Panc1 (cell line): ENCODE data around the gene ARHGAP8. TPM values are rescaled to one million over a fixed set of nuclear protein-coding genes. Genes with fewer than 3 reads are reported as not detected.

Experiments used
- ATAC-seq: fragments of 200-7000 bp; cut with Tn5 transposase; 2 replicates; pipeline ENCODE4 v1.9.1; 2020; ENCODE audit warnings: mild to moderate bottlenecking, moderate library complexity
- BruUV-seq: library from RNA; stranded (reverse); fragments of 400-500 nt; replicated peaks from 2 replicates; lab custom pipeline; 2021; lab: Mats Ljungman, UMichigan
- CTCF ChIA-PET: fragments of 300-600 bp; sonication (Branson Sonifier 250); formaldehyde crosslinking; loops from one replicate; lab custom pipeline; 2022; ENCODE audit warnings: antibody characterized with exemption; lab: Charles Lee
- POLR2A ChIA-PET: fragments of 300-600 bp; sonication (Branson Sonifier 250); formaldehyde crosslinking; loops from one replicate; lab custom pipeline; 2022; ENCODE audit warnings: antibody characterized with exemption; lab: Charles Lee
- DNase-seq: peaks from one replicate; pipeline ENCODE4 v3.0.0-alpha.2; 2010; ENCODE audit warnings: low read depth, low spot score
- H3K27ac ChIP-seq: 2 replicates; pipeline ENCODE4 v1.5.1; 2011; ENCODE audit warnings: mild to moderate bottlenecking, low read length, inconsistent platforms
- H3K27me3 ChIP-seq: fragments of 200-500 bp; sonication (Bioruptor generic); 2 replicates; pipeline ENCODE4 v1.6.0; 2014; ENCODE audit warnings: low read length, inconsistent platforms; ENCODE audit not compliant: control insufficient read depth, insufficient read depth
- H3K36me3 ChIP-seq: fragments of 200-500 bp; sonication (Bioruptor generic); 2 replicates; pipeline ENCODE4 v1.5.1; 2014; ENCODE audit warnings: inconsistent platforms, mild to moderate bottlenecking, low read length, moderate library complexity; ENCODE audit not compliant: control insufficient read depth, insufficient read depth
- H3K4me1 ChIP-seq: 2 replicates; pipeline ENCODE4 v1.5.1; 2011; ENCODE audit warnings: inconsistent platforms, mild to moderate bottlenecking, low read length, moderate library complexity; ENCODE audit not compliant: control insufficient read depth, insufficient read depth
- H3K4me3 ChIP-seq, 2 experiments: 2 replicates each; pipeline ENCODE4 v1.5.1; 2011 to 2012; ENCODE audit warnings: low read depth in 2 of 2, low read length in 2 of 2, mild to moderate bottlenecking in 2 of 2, inconsistent platforms in 1 of 2, moderate library complexity in 1 of 2
- H3K9me3 ChIP-seq: fragments of 200-500 bp; sonication (Bioruptor generic); 2 replicates; pipeline ENCODE4 v1.5.1; 2014; ENCODE audit warnings: low read depth, mild to moderate bottlenecking, inconsistent platforms, low read length, moderate library complexity; ENCODE audit not compliant: control insufficient read depth, insufficient read depth
- CTCF ChIP-seq: fragments of 450-650 bp; IDR thresholded peaks from 2 replicates; pipeline ENCODE4 v1.5.1; 2017; ENCODE audit warnings: mild to moderate bottlenecking
- POLR2AphosphoS5 ChIP-seq: IDR thresholded peaks from 2 replicates; pipeline ENCODE4 v1.6.1; 2012; ENCODE audit warnings: mild to moderate bottlenecking, low read depth, low read length, moderate library complexity
- REST ChIP-seq, 2 experiments: IDR thresholded peaks; 2 replicates each; pipeline ENCODE4 v1.6.1; 2011 to 2012; ENCODE audit warnings: low read depth in 2 of 2, control low read depth in 1 of 2, low read length in 1 of 2, mild to moderate bottlenecking in 1 of 2, moderate library complexity in 1 of 2; ENCODE audit not compliant: insufficient read depth in 1 of 2
- SIN3A ChIP-seq: IDR thresholded peaks from 2 replicates; pipeline ENCODE4 v1.6.1; 2012; ENCODE audit warnings: low read depth, mild to moderate bottlenecking, low read length, moderate library complexity, borderline replicate concordance; ENCODE audit not compliant: insufficient read depth
- TCF7L2 ChIP-seq: IDR thresholded peaks from 2 replicates; pipeline ENCODE4 v1.6.1; 2011; ENCODE audit warnings: mild to moderate bottlenecking, low read depth, low read length, inconsistent platforms
- in situ Hi-C: cut with HindIII; loops from 2 replicates; pipeline ENCODE4 v1.10.0; 2016; ENCODE audit warnings: low sequenced_read_pairs, low pct_unique_long_range_greater_than_20kb
- intact Hi-C: fragments of 100-400 bp; cut with micrococcal nuclease; formaldehyde crosslinking; loops from one replicate; pipeline ENCODE4 v1.10.0; 2022; ENCODE audit not compliant: unreplicated experiment
- total RNA-seq: library from RNA; stranded (reverse); gene quantifications from one replicate; pipeline ENCODE4 v1.2.1, GENCODE V29; 2021; ENCODE audit not compliant: unreplicated experiment

ARHGAP8 gene
- total RNA-seq, 1 experiment from 2014 or later, result 9.2 TPM

GRCh38 chr22:44753189-44754042 lies 1.0 kb downstream of the ARHGAP8 start:
- no TSS peak for BruUV-seq
- H3K27me3 ChIP-seq, result no peaks in the 10 kb centered on the region
- DNase-seq, result no peak
- peak; percentile 46; the same call in 1 of the 2 replicates for ATAC-seq
- in situ Hi-C loops, result no loop called here
- CTCF ChIA-PET, result interaction anchor here (0.7 kb wide), 2 partner anchors 19 to 519 kb away, joined by 3 to 6 read pairs; no protein-coding TSS in a partner anchor
- no peak for TF ChIP-seq POLR2AphosphoS5
- TF ChIP-seq TCF7L2, result no peak
- TF ChIP-seq SIN3A, result no peak
- no peak for TF ChIP-seq CTCF
- no peak for TF ChIP-seq REST (IDR thresholded peaks at IDR 0.05; ENCODE audit: insufficient read depth in 1 of 2, low read depth in 2 of 2, low read length in 1 of 2)
- intact Hi-C loops, result no loop called here
- no peaks in the 10 kb centered on the region for H3K9me3 ChIP-seq
- peaks cover 13% of the 10 kb centered on the region for H3K4me1 ChIP-seq
- POLR2A ChIA-PET, result no interaction called here
- no peak overlapping the region; the same call in 1 of the 2 replicates for H3K27ac ChIP-seq
- H3K36me3 ChIP-seq, result no peaks in the 10 kb centered on the region; the same call in 1 of the 2 replicates
- peak overlapping the region; percentile 45 to 46 for H3K4me3 ChIP-seq

GRCh38 chr22:44754998-44755397 lies 2.6 kb downstream of the ARHGAP8 start:
- H3K4me3 ChIP-seq, result no peak overlapping the region
- no TSS peak for BruUV-seq
- TF ChIP-seq TCF7L2 (no peak), CTCF (no peak), SIN3A (no peak), REST (IDR thresholded peaks at IDR 0.05; ENCODE audit: insufficient read depth in 1 of 2, low read depth in 2 of 2, low read length in 1 of 2) (no peak), POLR2AphosphoS5 (no peak)
- ChIA-PET POLR2A (no interaction called here), CTCF (no interaction called here)
- intact Hi-C loops, result no loop called here
- H3K27ac ChIP-seq, result 0 out of 2 replicates have a peak overlapping the region, but pooled peaks have one; percentile 23
- peaks cover 13% of the 10 kb centered on the region for H3K4me1 ChIP-seq
- in situ Hi-C loops, result no loop called here
- ATAC-seq (peak; percentile 41; the same call in 1 of the 2 replicates), DNase-seq (no peak)
- H3K36me3 ChIP-seq, result no peaks in the 10 kb centered on the region; the same call in 1 of the 2 replicates
- H3K9me3 ChIP-seq, result no peaks in the 10 kb centered on the region
- no peaks in the 10 kb centered on the region for H3K27me3 ChIP-seq
